GM21423 (cell line): ENCODE data around the gene AQP6.

Experiments
- ATAC-seq: cut with Tn5 transposase; IDR thresholded peaks from one replicate; pipeline ENCODE4 v1.9.1; 2021; ENCODE audit warnings: mild to moderate bottlenecking, moderate library complexity; ENCODE audit not compliant: unreplicated experiment

Gene AQP6

GRCh38 chr12:49972641-49973360 is at the start of gene AQP6:
TSS of gene AQP6 (plus strand) at chr12:49972947. CDS start at chr12:49973174, 227 bp downstream.
- no peak for ATAC-seq

GRCh38 chr12:49923035-49923644 is 49.6 kb upstream of the AQP6 start:
- no peak for ATAC-seq

GRCh38 chr12:49923880-49924556 is 48.7 kb upstream of the AQP6 start:
- ATAC-seq: no peak

- no peak for ATAC-seq
These were observed 48.0 kb upstream of the AQP6 start for GRCh38 chr12:49924628-49925246.

GRCh38 chr12:49925433-49926204 is 47.1 kb upstream of the AQP6 start:
- ATAC-seq: no peak

- ATAC-seq: no peak
These were observed 44.3 kb upstream of the AQP6 start for GRCh38 chr12:49928471-49928870.

- no peak for ATAC-seq
These were observed 43.2 kb upstream of the AQP6 start for GRCh38 chr12:49929581-49929980.

GRCh38 chr12:49930515-49931288 is 42.0 kb upstream of the AQP6 start:
- ATAC-seq: no peak

- no peak for ATAC-seq
These were observed 40.7 kb upstream of the AQP6 start for GRCh38 chr12:49932023-49932422.

- ATAC-seq: no peak
These were observed 40.1 kb upstream of the AQP6 start for GRCh38 chr12:49932533-49933130.

GRCh38 chr12:49933796-49934195 is 39.0 kb upstream of the AQP6 start:
- no peak for ATAC-seq

GRCh38 chr12:49934505-49934904 is 38.2 kb upstream of the AQP6 start:
- no peak for ATAC-seq

- no peak for ATAC-seq
These were observed 35.8 kb upstream of the AQP6 start for GRCh38 chr12:49936925-49937324.

- no peak for ATAC-seq
These were observed 35.0 kb upstream of the AQP6 start for GRCh38 chr12:49937639-49938300.

GRCh38 chr12:49939307-49939706 is 33.4 kb upstream of the AQP6 start:
- no peak for ATAC-seq

- no peak for ATAC-seq
These were observed 33.0 kb upstream of the AQP6 start for GRCh38 chr12:49939707-49940106.

- ATAC-seq: no peak
These were observed 30.9 kb upstream of the AQP6 start for GRCh38 chr12:49941556-49942511.

GRCh38 chr12:49942512-49942893 is 30.2 kb upstream of the AQP6 start:
- ATAC-seq: no peak
